ENCODE data around the gene ZCCHC3.

The ZCCHC3 gene

DNA sequence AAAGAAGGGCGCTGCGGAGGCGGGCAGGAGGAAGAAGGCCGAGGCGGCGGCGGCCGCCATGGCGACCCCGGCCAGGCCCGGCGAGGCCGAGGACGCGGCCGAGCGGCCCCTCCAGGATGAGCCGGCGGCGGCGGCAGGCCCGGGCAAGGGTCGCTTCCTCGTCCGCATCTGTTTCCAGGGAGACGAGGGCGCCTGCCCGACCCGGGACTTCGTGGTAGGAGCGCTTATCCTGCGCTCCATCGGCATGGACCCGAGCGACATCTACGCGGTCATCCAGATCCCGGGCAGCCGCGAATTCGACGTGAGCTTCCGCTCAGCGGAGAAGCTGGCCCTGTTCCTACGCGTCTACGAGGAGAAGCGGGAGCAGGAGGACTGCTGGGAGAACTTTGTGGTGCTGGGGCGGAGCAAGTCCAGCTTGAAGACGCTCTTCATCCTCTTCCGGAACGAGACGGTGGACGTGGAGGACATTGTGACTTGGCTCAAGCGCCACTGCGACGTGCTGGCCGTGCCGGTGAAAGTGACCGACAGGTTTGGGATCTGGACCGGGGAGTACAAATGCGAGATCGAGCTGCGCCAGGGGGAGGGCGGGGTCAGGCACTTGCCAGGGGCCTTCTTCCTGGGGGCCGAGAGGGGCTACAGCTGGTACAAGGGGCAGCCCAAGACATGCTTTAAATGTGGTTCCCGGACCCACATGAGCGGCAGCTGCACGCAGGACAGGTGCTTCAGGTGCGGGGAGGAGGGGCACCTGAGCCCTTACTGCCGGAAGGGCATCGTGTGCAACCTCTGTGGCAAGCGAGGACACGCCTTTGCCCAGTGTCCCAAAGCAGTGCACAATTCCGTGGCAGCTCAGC lies 780 bp downstream of the ZCCHC3 start:
- TF ChIP-seq GATA2 (IDR thresholded peaks at IDR 0.05; ENCODE audit: low read depth, low read length), result no peak

DNA sequence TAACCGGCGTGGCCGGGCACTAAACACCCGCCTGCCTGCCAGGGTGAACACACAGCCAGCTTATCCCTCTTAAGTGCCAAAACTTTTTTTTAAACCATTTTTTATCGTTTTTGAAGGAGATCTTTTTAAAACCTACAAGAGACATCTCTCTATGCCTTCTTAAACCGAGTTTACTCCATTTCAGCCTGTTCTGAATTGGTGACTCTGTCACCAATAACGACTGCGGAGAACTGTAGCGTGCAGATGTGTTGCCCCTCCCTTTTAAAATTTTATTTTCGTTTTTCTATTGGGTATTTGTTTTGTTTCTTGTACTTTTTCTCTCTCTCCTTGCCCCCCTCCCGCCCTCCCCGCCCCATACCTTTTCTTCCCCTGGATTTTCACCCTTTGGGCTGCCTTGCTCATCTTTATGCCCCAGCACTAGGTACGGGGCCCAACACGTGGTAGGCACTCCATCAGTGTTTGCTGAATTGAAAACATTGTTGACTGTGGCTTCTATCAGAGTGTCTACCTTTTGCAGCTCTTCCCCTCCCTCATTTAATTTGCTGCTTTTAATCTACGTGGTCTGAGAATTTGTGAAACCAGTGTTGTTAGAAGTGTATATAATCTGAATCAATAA lies 1.5 kb downstream of the ZCCHC3 start:
- TF ChIP-seq GATA2 (IDR thresholded peaks at IDR 0.05; ENCODE audit: low read depth, low read length), result no peak
- TF ChIP-seq GATA3 (IDR thresholded peaks at IDR 0.05; ENCODE audit: low read depth, low read length), result no peak

DNA sequence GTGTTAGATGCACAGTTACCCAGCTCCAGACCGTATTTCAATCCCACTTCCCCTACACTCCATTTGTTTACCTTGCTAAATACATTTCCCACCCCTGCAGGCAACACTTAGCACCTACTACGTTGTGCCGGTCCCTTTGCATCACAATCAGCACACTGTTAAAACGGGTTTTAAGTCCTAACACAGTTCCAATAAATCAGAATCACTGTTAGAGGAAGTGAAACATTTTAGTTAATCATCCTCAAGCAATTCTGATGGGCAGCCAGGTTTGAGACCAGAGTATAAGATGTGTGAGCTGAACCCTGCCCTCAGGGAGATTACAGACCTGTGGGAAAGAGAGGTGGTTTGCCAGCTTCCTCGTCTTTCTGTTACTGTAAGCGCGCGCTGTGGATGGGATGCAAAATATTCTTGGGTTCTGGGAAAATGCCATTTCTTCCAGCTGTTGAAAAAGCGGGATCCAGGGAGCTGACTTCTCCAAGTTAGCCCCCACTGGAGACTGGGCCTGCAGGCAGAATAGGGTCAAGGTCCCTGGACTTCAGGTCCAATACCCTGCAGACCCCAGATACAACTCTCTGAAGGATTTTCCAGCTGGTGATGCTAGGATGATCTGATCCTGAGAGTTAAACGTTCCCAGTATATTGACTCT lies 3.1 kb downstream of the ZCCHC3 start:
- TF ChIP-seq GATA2 (IDR thresholded peaks at IDR 0.05; ENCODE audit: low read depth, low read length), result no peak
- TF ChIP-seq GATA3 (IDR thresholded peaks at IDR 0.05; ENCODE audit: low read depth, low read length), result no peak

DNA sequence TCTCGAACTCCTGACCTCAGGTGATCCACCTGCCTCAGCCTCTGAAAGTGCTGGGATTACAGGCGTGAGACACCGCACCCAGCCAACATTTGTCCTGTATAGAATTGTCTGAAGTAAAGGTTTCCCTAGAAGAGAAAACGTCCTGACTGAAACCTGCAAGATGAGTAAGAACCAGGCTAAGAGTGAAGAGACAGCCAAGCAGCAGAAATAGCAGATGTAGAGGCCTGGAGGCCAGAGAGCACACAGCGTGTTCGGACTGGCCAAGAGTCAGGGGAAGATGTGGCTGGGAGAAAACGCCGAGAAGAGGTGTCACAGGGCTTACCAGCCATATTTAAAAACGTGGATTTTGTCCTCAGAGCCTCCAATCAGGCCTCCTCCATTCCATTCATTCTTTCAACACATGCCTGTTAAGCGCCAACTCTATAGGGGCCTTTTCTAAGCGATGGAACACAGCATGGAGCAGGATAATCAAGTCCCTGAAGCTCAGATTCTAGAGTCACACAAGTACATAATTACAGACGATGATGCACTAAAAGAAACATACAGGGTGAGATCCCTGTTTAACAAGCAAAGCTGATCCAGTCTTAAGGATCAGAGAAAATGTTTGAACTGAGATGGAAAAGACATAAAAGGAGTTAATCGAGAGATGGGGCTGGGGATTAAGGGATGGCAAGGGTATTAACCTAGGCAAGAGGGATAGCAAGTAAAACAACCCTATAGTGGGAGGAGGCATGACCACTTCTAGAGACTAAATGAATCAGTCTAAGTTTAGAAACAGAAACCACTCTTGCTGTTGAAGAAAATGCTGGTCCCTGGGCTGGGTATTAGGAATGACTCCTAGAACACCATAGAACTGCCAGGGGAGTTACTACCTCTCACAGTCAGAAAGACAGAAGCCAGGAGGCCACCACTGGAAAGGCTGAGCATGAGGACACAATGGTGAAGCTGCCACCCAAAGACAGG lies 4.8 kb downstream of the ZCCHC3 start:
- TF ChIP-seq GATA2 (IDR thresholded peaks at IDR 0.05; ENCODE audit: low read depth, low read length) (no peak), GATA3 (IDR thresholded peaks at IDR 0.05; ENCODE audit: low read depth, low read length) (no peak)

DNA sequence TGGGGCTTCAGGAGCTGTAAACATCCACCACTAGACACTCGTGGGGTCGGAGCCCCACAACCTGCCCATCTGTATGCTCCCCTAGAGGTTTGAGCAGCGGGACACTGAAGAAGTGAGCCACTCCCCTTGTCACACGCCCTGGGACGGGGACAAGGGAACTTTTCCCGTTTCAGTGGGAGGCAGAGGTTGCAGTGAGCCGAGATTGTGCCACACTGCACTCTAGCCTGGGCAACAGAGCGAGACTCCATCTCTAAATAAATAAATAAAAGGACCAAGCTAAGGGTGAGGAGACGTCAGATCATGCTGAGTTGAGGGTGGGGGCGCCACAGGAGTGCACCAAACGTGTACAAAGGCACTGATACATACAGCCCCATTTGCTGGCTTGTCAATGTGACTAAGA lies 8.4 kb downstream of the ZCCHC3 start:
- TF ChIP-seq GATA3 (IDR thresholded peaks at IDR 0.05; ENCODE audit: low read depth, low read length), result no peak

DNA sequence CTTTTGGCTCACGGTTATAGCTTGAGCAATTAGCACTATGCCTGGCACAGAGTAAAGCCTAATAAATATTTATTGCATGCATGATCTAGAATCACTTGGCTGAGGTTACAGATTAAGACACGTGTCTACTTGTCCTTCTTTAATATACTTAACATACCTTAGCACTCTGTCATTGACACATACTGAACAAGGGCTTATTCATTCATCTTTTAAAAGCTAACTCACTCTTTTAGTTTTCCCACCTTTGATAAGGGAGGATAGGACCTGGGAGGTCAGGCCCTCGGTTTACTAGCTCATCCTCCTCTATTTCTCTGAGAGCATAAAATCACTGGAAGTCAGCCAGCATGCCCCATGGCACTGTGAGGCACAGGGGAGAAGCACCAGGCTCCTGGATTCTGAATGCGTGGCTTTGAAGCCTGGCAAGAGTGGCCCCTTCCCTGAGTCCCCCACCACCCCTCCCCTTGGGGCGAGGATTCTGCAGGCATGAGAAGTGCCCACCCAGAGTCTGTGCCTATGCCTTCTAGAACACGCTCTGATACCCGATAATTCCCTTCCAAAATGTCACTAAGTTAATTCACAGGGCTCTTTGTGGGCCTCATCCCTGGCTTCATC lies 11.2 kb downstream of the ZCCHC3 start:
- TF ChIP-seq GATA3 (IDR thresholded peaks at IDR 0.05; ENCODE audit: low read depth, low read length) (no peak), GATA2 (IDR thresholded peaks at IDR 0.05; ENCODE audit: low read depth, low read length) (no peak)

DNA sequence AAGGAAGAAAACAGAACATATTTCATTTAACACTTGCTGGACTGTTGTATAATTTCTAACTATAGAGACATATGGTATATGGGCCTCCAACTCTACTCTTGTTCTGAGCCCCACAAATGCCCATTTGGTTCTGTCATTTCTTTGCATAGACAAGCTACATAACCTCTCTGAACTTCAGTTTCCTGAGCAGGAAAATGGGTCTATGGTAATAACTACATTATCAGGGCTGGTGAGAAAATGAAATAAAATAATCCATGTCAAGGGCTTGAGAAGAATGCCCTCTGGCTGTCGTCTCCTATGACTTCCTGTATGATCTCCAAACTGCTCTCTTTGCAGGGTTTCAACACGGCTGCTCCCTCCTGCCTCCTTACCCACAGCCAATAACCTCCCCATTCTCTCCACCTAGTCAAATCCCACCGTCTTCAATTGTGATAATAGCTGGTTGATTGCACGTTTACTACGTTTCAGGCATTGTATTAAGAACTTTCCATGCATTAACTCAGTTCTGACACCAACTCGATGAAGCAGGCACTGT lies 12.0 kb downstream of the ZCCHC3 start:
- TF ChIP-seq GATA3 (IDR thresholded peaks at IDR 0.05; ENCODE audit: low read depth, low read length) (no peak), GATA2 (IDR thresholded peaks at IDR 0.05; ENCODE audit: low read depth, low read length) (no peak)

DNA sequence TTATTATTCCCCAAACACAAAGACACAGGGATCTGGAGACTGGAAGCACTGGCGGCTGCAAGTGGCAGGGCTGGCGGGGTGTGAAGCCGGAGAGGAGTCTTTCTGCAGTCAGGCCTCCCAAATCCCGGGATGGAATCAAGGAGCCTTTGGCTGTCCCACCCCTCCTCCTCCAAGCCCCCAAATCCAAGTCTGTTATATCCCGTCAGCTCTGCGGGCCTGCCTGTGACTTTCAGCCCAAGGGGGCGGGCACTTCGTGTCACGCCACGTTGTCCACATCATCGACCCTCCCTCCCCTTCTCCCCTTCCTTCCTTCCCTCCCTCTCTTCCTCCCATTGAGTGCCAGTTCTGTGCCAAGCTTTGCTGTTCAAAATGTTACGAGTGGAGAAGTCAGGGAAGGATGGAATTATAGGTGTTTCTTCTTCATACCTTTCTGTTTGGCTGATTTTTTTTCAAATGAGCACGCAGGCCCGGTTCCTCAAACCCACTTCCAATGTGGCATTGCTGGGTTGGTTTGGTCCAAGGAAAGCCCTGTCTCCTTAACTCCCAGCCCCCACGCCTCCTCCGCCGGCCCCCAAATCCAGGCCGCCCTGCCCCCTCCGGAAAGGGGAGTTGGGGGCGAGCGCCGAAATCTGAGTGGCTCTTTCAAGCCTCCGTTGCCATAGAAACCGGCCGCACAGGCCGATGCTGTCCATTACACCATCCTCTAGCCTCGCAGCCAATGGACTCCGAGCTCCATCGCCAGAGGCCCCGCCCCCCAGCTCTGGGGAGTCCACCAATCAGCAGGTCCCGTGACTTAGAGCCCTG lies 12.7 kb downstream of the ZCCHC3 start:
- TF ChIP-seq GATA3 (IDR thresholded peaks at IDR 0.05; ENCODE audit: low read depth, low read length), result no peak
- TF ChIP-seq GATA2 (IDR thresholded peaks at IDR 0.05; ENCODE audit: low read depth, low read length), result no peak

DNA sequence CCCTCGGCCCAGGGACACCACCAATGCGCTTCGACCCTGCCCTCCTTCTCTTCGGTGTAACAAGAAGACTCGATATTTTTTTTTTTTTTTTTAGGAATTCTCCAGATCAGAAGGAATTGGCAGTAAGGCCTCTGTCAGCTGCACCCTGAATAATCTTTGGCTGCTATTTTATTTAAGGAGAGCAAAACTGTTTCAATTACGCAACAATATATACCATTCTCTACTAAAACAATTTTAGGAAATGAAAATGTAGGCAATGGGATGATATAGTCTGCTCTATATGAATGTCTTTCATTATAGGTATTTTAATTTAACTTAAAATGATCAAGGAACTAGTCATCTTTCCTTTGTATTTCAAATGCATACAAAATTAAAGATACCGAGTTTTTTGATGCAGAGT lies 13.3 kb downstream of the ZCCHC3 start:
- TF ChIP-seq GATA3 (IDR thresholded peaks at IDR 0.05; ENCODE audit: low read depth, low read length) (no peak), GATA2 (IDR thresholded peaks at IDR 0.05; ENCODE audit: low read depth, low read length) (no peak)

DNA sequence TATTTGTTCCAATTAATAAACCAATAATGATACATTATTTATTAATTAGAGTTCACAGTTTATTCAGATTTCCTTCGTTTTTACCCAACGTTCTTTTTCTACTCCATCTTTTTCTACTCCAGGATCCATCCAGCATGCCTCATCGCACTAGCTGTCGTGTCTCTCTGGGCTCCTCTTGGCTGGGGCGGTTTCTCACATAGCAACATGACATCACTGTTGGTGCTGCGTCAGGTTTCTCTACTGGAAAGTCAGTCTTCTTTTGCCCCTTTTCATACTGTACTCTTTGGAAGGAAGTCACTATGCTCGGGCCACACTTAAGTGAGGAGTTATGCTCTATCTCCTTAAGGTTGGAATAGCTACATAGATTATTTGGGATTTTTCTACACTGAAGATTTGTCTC lies 14.2 kb downstream of the ZCCHC3 start:
- TF ChIP-seq GATA2 (IDR thresholded peaks at IDR 0.05; ENCODE audit: low read depth, low read length) (no peak), GATA3 (IDR thresholded peaks at IDR 0.05; ENCODE audit: low read depth, low read length) (no peak)

DNA sequence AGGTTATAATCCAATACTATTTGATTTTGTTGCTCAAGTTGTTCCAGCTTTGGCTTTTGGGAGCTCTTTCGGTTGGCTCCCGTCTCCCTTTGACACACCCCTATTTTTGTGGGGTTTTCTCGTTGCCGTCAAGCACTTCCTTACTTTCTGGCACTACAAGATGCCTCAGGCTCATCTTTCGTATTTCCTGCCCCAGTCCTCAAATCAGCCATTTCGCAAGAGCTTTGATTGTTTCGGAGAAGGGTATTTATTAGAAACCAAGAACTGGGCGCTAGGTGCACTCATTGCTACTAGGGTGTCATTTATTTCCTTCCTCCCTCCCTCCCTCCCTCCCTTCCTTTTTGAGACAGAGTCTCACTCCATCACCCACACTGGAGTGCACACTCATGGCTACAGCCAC lies 14.7 kb downstream of the ZCCHC3 start:
- TF ChIP-seq GATA3 (IDR thresholded peaks at IDR 0.05; ENCODE audit: low read depth, low read length) (no peak), GATA2 (IDR thresholded peaks at IDR 0.05; ENCODE audit: low read depth, low read length) (no peak)

DNA sequence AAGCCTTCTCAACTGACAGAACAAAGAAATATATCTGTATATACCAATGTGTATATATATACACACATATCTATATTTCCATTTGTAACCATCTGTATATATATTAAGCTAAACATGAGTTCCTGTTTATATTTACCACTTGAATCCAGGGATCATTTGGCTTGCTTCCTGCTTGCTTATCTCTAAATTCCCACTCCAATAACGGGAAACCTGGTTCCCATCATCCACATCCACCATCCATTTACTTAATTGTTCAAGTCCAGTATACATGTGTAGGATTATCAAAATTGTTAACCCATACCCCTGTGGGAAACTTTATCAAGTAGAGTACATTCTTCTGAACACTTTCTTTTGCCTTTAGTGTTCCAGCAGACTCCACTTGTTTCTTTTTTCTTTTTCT lies 15.5 kb downstream of the ZCCHC3 start:
- TF ChIP-seq GATA3 (IDR thresholded peaks at IDR 0.05; ENCODE audit: low read depth, low read length) (no peak), GATA2 (IDR thresholded peaks at IDR 0.05; ENCODE audit: low read depth, low read length) (no peak)

DNA sequence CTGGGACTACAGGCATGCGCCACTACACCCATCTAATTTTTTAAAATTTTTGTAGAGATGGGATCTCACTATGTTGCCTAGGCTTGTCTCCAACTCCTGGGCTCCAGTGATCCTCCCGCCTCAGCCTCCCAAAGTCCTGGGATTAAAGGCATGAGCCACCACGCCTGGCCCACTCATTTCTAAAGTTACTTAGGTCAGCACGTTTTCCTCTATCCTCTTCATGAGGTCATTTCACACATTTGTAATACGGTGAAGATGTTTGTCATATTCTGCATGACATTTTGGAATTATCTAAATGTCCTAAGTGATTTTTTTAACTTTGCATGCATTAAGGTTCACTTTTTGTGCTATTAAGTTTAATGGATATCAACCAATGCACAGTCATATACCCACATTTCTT lies 16.0 kb downstream of the ZCCHC3 start:
- TF ChIP-seq GATA3 (IDR thresholded peaks at IDR 0.05; ENCODE audit: low read depth, low read length), result no peak
- TF ChIP-seq GATA2 (IDR thresholded peaks at IDR 0.05; ENCODE audit: low read depth, low read length), result no peak

Data from SH-SY5Y (cell line).